ENCODE data around the gene PLBD2.

PLBD2 gene

GRCh38 chr12:113391145-113391544 is 32.8 kb downstream of the PLBD2 start:
- peaks cover 0 to 67% (median 20%) of the 10 kb centered on the region in 11 experiments; a peak in 11 of 22 replicates for H3K36me3 ChIP-seq

GRCh38 chr12:113391650-113392337 is 33.4 kb downstream of the PLBD2 start:
- Histone ChIP-seq H3K4me2 (no peak overlapping the region), H3K27ac (no peak overlapping the region), H3K27me3 (no peaks in the 10 kb centered on the region), H3K9me3 (replicated peaks in 1 of 11) (peaks cover 0 to 8% (median 0%) of the 10 kb centered on the region in 11 experiments; a peak in 2 of 22 replicates), H3K9ac (no peak overlapping the region), H4K20me1 (no peaks in the 10 kb centered on the region; a peak in 1 of 22 replicates), H3K36me3 (peaks cover 0 to 61% (median 18%) of the 10 kb centered on the region in 11 experiments; a peak in 11 of 22 replicates), H3K4me1 (peaks cover 0 to 16% (median 5%) of the 10 kb centered on the region in 10 experiments; a peak in 14 of 20 replicates), H3K4me3 (no peak overlapping the region)
- TF ChIP-seq Cebpa-rat (IDR thresholded peaks at IDR 0.05), result no peak

More at GRCh38 chr12:113391145-113391544, 32.8 kb downstream of the PLBD2 start:
- no peaks in the 10 kb centered on the region; a peak in 1 of 22 replicates for H4K20me1 ChIP-seq
- peaks cover 0 to 8% (median 0%) of the 10 kb centered on the region in 11 experiments; a peak in 2 of 22 replicates for H3K9me3 ChIP-seq (replicated peaks in 1 of 11)
- no peaks in the 10 kb centered on the region for H3K27me3 ChIP-seq
- no peak overlapping the region for H3K4me3 ChIP-seq
- peaks cover 0 to 12% (median 2%) of the 10 kb centered on the region in 10 experiments; a peak in 5 of 20 replicates for H3K4me1 ChIP-seq
- TF ChIP-seq Cebpa-rat (IDR thresholded peaks at IDR 0.05), result no peak
- H3K4me2 ChIP-seq, result no peak overlapping the region
- H3K27ac ChIP-seq, result no peak overlapping the region
- H3K9ac ChIP-seq, result no peak overlapping the region

GRCh38 chr12:113392520-113392919 is 34.1 kb downstream of the PLBD2 start:
- Histone ChIP-seq H3K4me3 (no peak overlapping the region), H3K27me3 (no peaks in the 10 kb centered on the region), H3K9me3 (replicated peaks in 1 of 11) (peaks cover 0 to 8% (median 0%) of the 10 kb centered on the region in 11 experiments; a peak in 2 of 22 replicates), H3K9ac (no peak overlapping the region), H3K4me2 (no peak overlapping the region), H3K27ac (no peak overlapping the region), H4K20me1 (no peaks in the 10 kb centered on the region), H3K4me1 (peaks cover 0 to 23% (median 12%) of the 10 kb centered on the region in 10 experiments; a peak in 16 of 20 replicates), H3K36me3 (peaks cover 0 to 54% (median 10%) of the 10 kb centered on the region in 11 experiments; a peak in 10 of 22 replicates)
- no peak for TF ChIP-seq Cebpa-rat (IDR thresholded peaks at IDR 0.05)

DNA sequence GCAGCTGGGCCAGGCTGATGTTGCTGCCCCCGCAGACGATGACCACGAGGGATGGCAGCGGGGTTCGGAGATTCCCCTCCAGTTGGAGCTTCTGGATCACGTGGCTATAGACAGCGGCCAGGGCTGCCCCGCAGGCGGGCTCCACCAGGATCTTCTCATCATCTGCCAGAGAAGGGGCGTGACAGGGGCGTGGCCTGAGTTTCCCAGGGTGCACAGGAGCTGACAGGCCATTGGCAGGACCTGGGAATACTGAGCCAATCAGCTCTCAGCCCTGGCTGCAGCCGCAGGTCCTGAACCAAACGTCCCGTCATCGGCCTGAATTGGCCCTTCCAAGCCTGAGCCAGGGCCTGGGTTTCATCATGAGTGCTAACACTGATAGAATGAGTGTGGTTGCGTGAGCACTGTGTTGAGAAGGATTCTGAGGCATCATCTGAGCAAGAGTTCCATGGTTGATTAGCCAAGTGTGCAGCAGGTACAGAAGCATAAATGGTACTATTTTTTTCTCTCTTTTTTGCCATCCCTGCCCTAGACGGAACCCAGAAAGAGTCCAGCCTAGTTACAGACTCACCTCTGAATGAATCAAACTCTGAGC is 34.7 kb downstream of the PLBD2 start:
- Histone ChIP-seq H3K36me3 (peaks cover 0 to 48% (median 10%) of the 10 kb centered on the region in 11 experiments; a peak in 9 of 22 replicates), H3K9ac (no peak overlapping the region), H3K4me3 (no peak overlapping the region), H3K9me3 (replicated peaks in 1 of 11) (peaks cover 0 to 8% (median 0%) of the 10 kb centered on the region in 11 experiments; a peak in 2 of 22 replicates), H4K20me1 (no peaks in the 10 kb centered on the region), H3K4me1 (peaks cover 0 to 29% (median 16%) of the 10 kb centered on the region in 10 experiments; a peak in 16 of 20 replicates), H3K27me3 (no peaks in the 10 kb centered on the region), H3K27ac (no peak overlapping the region), H3K4me2 (no peak overlapping the region)
- no peak for TF ChIP-seq Cebpa-rat (IDR thresholded peaks at IDR 0.05)

DNA sequence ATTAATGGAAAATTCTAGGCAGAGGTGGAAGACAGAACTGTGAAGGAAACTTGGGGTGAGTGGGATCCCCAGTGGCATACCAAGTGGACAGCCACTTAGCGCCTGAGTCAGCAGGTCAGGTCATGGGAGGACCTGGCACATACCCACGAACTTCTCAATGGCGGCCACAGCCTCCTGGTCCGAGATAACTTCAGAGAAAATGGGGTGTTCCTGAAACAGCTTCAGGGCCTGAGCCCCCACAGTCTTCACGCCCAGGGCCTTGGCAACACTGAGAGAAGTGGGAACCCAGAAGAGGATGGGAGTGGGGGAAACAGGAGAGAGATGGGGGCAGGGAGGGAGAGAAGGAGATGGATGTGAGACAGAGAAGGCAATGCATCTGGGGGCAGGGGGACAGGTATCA is 35.4 kb downstream of the PLBD2 start:
- H3K4me1 ChIP-seq, result peaks cover 0 to 31% (median 16%) of the 10 kb centered on the region in 10 experiments; a peak in 16 of 20 replicates
- no peak overlapping the region for H3K27ac ChIP-seq
- TF ChIP-seq Cebpa-rat (IDR thresholded peaks at IDR 0.05), result no peak
- no peak overlapping the region for H3K4me2 ChIP-seq
- no peaks in the 10 kb centered on the region for H4K20me1 ChIP-seq
- H3K9me3 ChIP-seq (replicated peaks in 1 of 11), result peaks cover 0 to 8% (median 0%) of the 10 kb centered on the region in 11 experiments; a peak in 2 of 22 replicates
- H3K4me3 ChIP-seq, result no peak overlapping the region
- no peak overlapping the region for H3K9ac ChIP-seq
- no peaks in the 10 kb centered on the region for H3K27me3 ChIP-seq
- H3K36me3 ChIP-seq, result peaks cover 0 to 41% (median 7%) of the 10 kb centered on the region in 11 experiments; a peak in 8 of 22 replicates

GRCh38 chr12:113395119-113395518 is 36.7 kb downstream of the PLBD2 start:
- Histone ChIP-seq H3K4me2 (0 out of 22 replicates have a peak overlapping the region, but pooled peaks of 1 of the 11 experiments have one; percentile 7), H3K4me1 (peaks cover 0 to 31% (median 16%) of the 10 kb centered on the region in 10 experiments; a peak in 16 of 20 replicates), H3K27me3 (no peaks in the 10 kb centered on the region), H3K9me3 (replicated peaks in 1 of 11) (peaks cover 0 to 8% (median 0%) of the 10 kb centered on the region in 11 experiments; a peak in 2 of 22 replicates), H3K4me3 (no peak overlapping the region), H4K20me1 (no peaks in the 10 kb centered on the region), H3K9ac (no peak overlapping the region), H3K36me3 (peaks cover 0 to 29% (median 7%) of the 10 kb centered on the region in 11 experiments; a peak in 8 of 22 replicates), H3K27ac (no peak overlapping the region)
- TF ChIP-seq Cebpa-rat (IDR thresholded peaks at IDR 0.05), result no peak

- TF ChIP-seq Cebpa-rat (IDR thresholded peaks at IDR 0.05), result no peak
- peak overlapping the region in 2 of 11 experiments; percentile 4 to 29; a peak in 1 of 22 replicates for H3K4me2 ChIP-seq
- H3K4me1 ChIP-seq, result peaks cover 0 to 31% (median 16%) of the 10 kb centered on the region in 10 experiments; a peak in 16 of 20 replicates
- no peak overlapping the region for H3K4me3 ChIP-seq
- peaks cover 0 to 8% (median 0%) of the 10 kb centered on the region in 11 experiments; a peak in 2 of 22 replicates for H3K9me3 ChIP-seq (replicated peaks in 1 of 11)
- H3K36me3 ChIP-seq, result peaks cover 0 to 18% (median 0%) of the 10 kb centered on the region in 11 experiments; a peak in 7 of 22 replicates
- H4K20me1 ChIP-seq, result no peaks in the 10 kb centered on the region
- no peaks in the 10 kb centered on the region for H3K27me3 ChIP-seq
- no peak overlapping the region for H3K27ac ChIP-seq
- no peak overlapping the region for H3K9ac ChIP-seq
Observed at GRCh38 chr12:113396200-113396599, 37.8 kb downstream of the PLBD2 start.

DNA sequence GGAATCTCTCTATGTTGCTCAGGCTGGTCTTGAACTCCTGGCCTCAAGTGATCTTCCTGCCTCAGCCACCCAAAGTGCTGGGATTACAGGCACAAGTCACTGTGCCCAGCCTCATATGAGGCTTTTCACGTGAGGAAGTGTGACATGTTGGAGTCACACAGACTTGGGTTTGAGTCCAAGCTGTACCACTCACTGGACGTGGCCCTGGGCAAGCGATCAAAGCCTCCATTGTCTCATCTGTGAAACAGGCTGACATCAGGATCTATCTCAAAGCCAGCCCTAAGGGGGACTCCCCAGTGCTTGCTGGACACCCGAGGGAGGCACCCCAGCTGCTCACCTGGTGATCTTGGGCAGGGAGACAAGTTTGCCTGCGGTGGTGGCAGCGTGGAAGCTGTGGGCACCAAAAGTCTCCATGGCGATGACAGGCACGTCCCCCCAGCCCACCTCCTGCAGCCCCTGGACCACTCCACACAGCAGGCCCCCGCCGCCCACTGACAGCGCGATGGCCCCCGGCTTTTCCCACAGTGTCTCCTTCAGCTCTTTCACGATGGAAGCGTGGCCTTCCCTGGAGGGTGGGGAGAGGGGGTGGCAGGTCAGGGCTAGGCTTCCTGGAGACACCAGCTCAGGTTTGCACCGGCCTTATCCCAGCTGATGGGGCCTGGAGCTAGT is 38.6 kb downstream of the PLBD2 start:
- Histone ChIP-seq H3K9ac (no peak overlapping the region), H3K4me1 (peaks cover 0 to 31% (median 16%) of the 10 kb centered on the region in 10 experiments; a peak in 16 of 20 replicates), H3K4me3 (no peak overlapping the region), H3K36me3 (peaks cover 0 to 12% (median 0%) of the 10 kb centered on the region in 11 experiments; a peak in 4 of 22 replicates), H3K9me3 (replicated peaks in 1 of 11) (peaks cover 0 to 8% (median 0%) of the 10 kb centered on the region in 11 experiments; a peak in 2 of 22 replicates), H3K27me3 (no peaks in the 10 kb centered on the region), H3K27ac (no peak overlapping the region), H4K20me1 (peaks cover 0 to 6% (median 0%) of the 10 kb centered on the region in 11 experiments; a peak in 2 of 22 replicates), H3K4me2 (peak overlapping the region in 9 of 11 experiments; percentile 35 to 83 (median 62); a peak in 16 of 22 replicates)
- no peak for TF ChIP-seq Cebpa-rat (IDR thresholded peaks at IDR 0.05)

Measured in BLaER1 treated with 17β-estradiol and CSF1 and Interleukin-3, amounts not matched to agents 10 nM and 100 nM (cell line).